Endothelial cell of umbilical vein (primary cell): ENCODE results near the gene ASB1. TPM values are rescaled to one million over a fixed set of nuclear protein-coding genes. Genes with fewer than 3 reads are reported as not detected.

Source experiments
- BruUV-seq: library from RNA; stranded (reverse); fragments of 400-500 nt; replicated peaks from 2 replicates; lab custom pipeline; 2021; lab: Mats Ljungman, UMichigan
- CTCF ChIA-PET: fragments of 300-600, 350-600 bp; sonication (Branson Sonifier 250); formaldehyde crosslinking; loops from one replicate; lab custom pipeline; 2021; ENCODE audit warnings: antibody characterized with exemption, inconsistent platforms; lab: Charles Lee
- POLR2A ChIA-PET: fragments of 300-600, 350-600 bp; sonication (Branson Sonifier 250); formaldehyde crosslinking; loops from one replicate; lab custom pipeline; 2021; ENCODE audit warnings: antibody characterized with exemption, inconsistent platforms; lab: Charles Lee
- DNase-seq: peaks from one replicate; pipeline ENCODE4 v3.0.0-alpha.2; 2011; ENCODE audit warnings: low read depth, low spot score
- FAIRE-seq: peaks from 2 replicates; lab custom pipeline; 2011; peaks lifted over from hg19 to GRCh38; lab: Jason Lieb, UNC
- H2AFZ ChIP-seq: 2 replicates; pipeline ENCODE4 v1.6.0; 2012; ENCODE audit warnings: low read depth, low read length, control low read depth, inconsistent platforms
- H3K27ac ChIP-seq: 2 replicates; pipeline ENCODE4 v1.5.1; 2011; ENCODE audit warnings: low read depth, mild to moderate bottlenecking, control low read depth, low read length, moderate library complexity; ENCODE audit not compliant: insufficient read depth
- H3K27me3 ChIP-seq, 2 experiments: 2 replicates each; pipeline versions ENCODE4 v1.6.0 to v1.6.1; 2011; ENCODE audit warnings: low read length in 2 of 2, mixed read lengths in 1 of 2; ENCODE audit not compliant: control insufficient read depth in 2 of 2, insufficient read depth in 2 of 2
- H3K36me3 ChIP-seq, 2 experiments: 2 replicates in 1 of 2; 3 replicates in 1 of 2; pipeline ENCODE4 v1.5.1; 2011; ENCODE audit warnings: low read length in 2 of 2, mild to moderate bottlenecking in 1 of 2, moderate library complexity in 1 of 2; ENCODE audit not compliant: control insufficient read depth in 2 of 2, insufficient read depth in 2 of 2; ENCODE audit errors: extremely low read depth in 1 of 2
- H3K4me1 ChIP-seq: 3 replicates; pipeline ENCODE4 v1.5.1; 2011; ENCODE audit warnings: mild to moderate bottlenecking, low read length; ENCODE audit not compliant: control insufficient read depth, insufficient read depth; ENCODE audit errors: extremely low read depth
- H3K4me2 ChIP-seq: 2 replicates; pipeline ENCODE4 v1.6.1; 2011; ENCODE audit warnings: low read length, control low read depth, mixed read lengths; ENCODE audit not compliant: insufficient read depth
- H3K4me3 ChIP-seq, 3 experiments: fragments of 200-600 bp in 1 of 3; sonication (generic), shearing (Covaris generic) in 1 of 3; replicated peaks in 1 of 3; 2 replicates each; pipeline ENCODE4 v1.5.1; 2011 to 2016; ENCODE audit warnings: control low read depth in 3 of 3, low read length in 3 of 3, mild to moderate bottlenecking in 2 of 3, inconsistent platforms in 1 of 3, low read depth in 1 of 3, moderate library complexity in 1 of 3; ENCODE audit not compliant: insufficient read depth in 1 of 3
- H3K79me2 ChIP-seq: 2 replicates; pipeline ENCODE4 v1.6.0; 2012; ENCODE audit warnings: low read length, inconsistent platforms; ENCODE audit not compliant: control insufficient read depth, insufficient read depth
- H3K9ac ChIP-seq: replicated peaks from 2 replicates; pipeline ENCODE3; 2011; ENCODE audit warnings: low read length, control low read depth; ENCODE audit not compliant: insufficient read depth; ENCODE audit errors: extremely low read depth
- H3K9me1 ChIP-seq: replicated peaks from 3 replicates; pipeline ENCODE4 v1.6.0; 2011; ENCODE audit warnings: mild to moderate bottlenecking, low read length; ENCODE audit not compliant: control insufficient read depth, insufficient read depth; ENCODE audit errors: extremely low read depth
- H3K9me3 ChIP-seq: replicated peaks from 2 replicates; pipeline ENCODE4 v1.5.1; 2012; ENCODE audit warnings: low read length, inconsistent platforms; ENCODE audit not compliant: control insufficient read depth, insufficient read depth
- H4K20me1 ChIP-seq: replicated peaks from 2 replicates; pipeline ENCODE3; 2011; ENCODE audit warnings: mild to moderate bottlenecking, low read length; ENCODE audit not compliant: control insufficient read depth, insufficient read depth; ENCODE audit errors: extremely low read depth
- CTCF ChIP-seq, 2 donors: IDR thresholded peaks; 1 replicate in 1 of 2; 2 replicates in 1 of 2; pipeline ENCODE4 v1.5.1; 2011; ENCODE audit warnings: low read length in 2 of 2, mild to moderate bottlenecking in 2 of 2, moderate library complexity in 2 of 2, control low read depth in 1 of 2, inconsistent platforms in 1 of 2, low read depth in 1 of 2; ENCODE audit not compliant: insufficient read depth in 1 of 2; ENCODE audit errors: extremely low read depth in 1 of 2
- EZH2 ChIP-seq: IDR thresholded peaks from 2 replicates; pipeline ENCODE4 v1.6.1; 2012; ENCODE audit warnings: borderline replicate concordance, low read depth, mild to moderate bottlenecking, moderate library complexity, low read length, inconsistent platforms; ENCODE audit not compliant: severe bottlenecking
- FOS ChIP-seq: IDR thresholded peaks from 2 replicates; pipeline ENCODE4 v1.6.1; 2011; ENCODE audit warnings: mild to moderate bottlenecking, low read length, moderate library complexity, borderline replicate concordance; ENCODE audit not compliant: insufficient read depth
- GATA2 ChIP-seq: IDR thresholded peaks from 2 replicates; pipeline ENCODE4 v1.7.0; 2011; ENCODE audit warnings: low read depth, mild to moderate bottlenecking, moderate library complexity, mixed read lengths, low read length; ENCODE audit not compliant: insufficient read length, insufficient read depth
- JUN ChIP-seq: IDR thresholded peaks from 2 replicates; pipeline ENCODE4 v1.6.1; 2011; ENCODE audit warnings: borderline replicate concordance, low read depth; ENCODE audit not compliant: insufficient read length, insufficient read depth
- MYC ChIP-seq: IDR thresholded peaks from one replicate; pipeline ENCODE4 v1.6.1; 2011; ENCODE audit warnings: mild to moderate bottlenecking, low read depth, low read length
- POLR2A ChIP-seq: IDR thresholded peaks from 2 replicates; pipeline ENCODE4 v1.6.1; 2012; ENCODE audit warnings: low read depth, mild to moderate bottlenecking, control low read depth, low read length
- POLR2AphosphoS5 ChIP-seq: IDR thresholded peaks from 2 replicates; pipeline ENCODE4 v1.6.1; 2012; ENCODE audit warnings: low read depth, mild to moderate bottlenecking, control low read depth, low read length, moderate library complexity; ENCODE audit not compliant: insufficient read depth
- dilution Hi-C: fragments of 300-500 bp; cut with MboI; formaldehyde crosslinking; loops from one replicate; pipeline ENCODE4 v1.15.0; 2019; ENCODE audit warnings: low sequenced_read_pairs; ENCODE audit not compliant: extremely low pct_ligation_motif_present
- intact Hi-C: fragments of 100-400 bp; cut with micrococcal nuclease; formaldehyde crosslinking; loops from one replicate; pipeline ENCODE4 v1.10.0; 2022
- polyA plus RNA-seq, 4 experiments: library from polyadenylated mRNA; depleted of rRNA in 3 of 4; stranded (reverse) in 3 of 4; unstranded in 1 of 4; fragments of >200 nt; gene quantifications; 2 replicates each; pipeline versions ENCODE4 v1.2.1 to v1.2.3, GENCODE V29; 2011 to 2012; ENCODE audit warnings: missing spikeins in 1 of 4
- total RNA-seq: library from RNA; stranded (reverse); gene quantifications from 2 replicates; pipeline ENCODE4 v1.2.3, GENCODE V29; 2021
- TF ChIP-seq, protein P1 (sequence below): IDR thresholded peaks from 2 replicates; pipeline ENCODE4 v1.6.1; 2011; ENCODE audit not compliant: insufficient read depth, insufficient read length

The ASB1 gene
- total and polyA plus RNA-seq, 2 donors (not counting 3 experiments of a cell fraction or from before 2014, with no cell fraction given): 12.3 to 16.2 TPM

GRCh38 chr2:238456449-238456848 is 29.7 kb downstream of the ASB1 start:
- TF ChIP-seq, protein P1, sequence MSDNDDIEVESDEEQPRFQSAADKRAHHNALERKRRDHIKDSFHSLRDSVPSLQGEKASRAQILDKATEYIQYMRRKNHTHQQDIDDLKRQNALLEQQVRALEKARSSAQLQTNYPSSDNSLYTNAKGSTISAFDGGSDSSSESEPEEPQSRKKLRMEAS: no peak
- no peak for TF ChIP-seq POLR2AphosphoS5
- TF ChIP-seq MYC: no peak
- TF ChIP-seq GATA2: no peak
- no peak for TF ChIP-seq POLR2A
- no peak for TF ChIP-seq EZH2
- no peak for TF ChIP-seq JUN
- TF ChIP-seq FOS: no peak
- no peak for TF ChIP-seq CTCF (IDR thresholded peaks at IDR 0.05; ENCODE audit: extremely low read depth in 1 of 2, insufficient read depth in 1 of 2, low read depth in 1 of 2, low read length in 2 of 2)
- Histone ChIP-seq H4K20me1 (no peaks in the 10 kb centered on the region), H3K79me2 (no peaks in the 10 kb centered on the region), H3K9me3 (no peaks in the 10 kb centered on the region), H3K36me3 (peaks cover 0 to 5% of the 10 kb centered on the region in 2 experiments), H3K9ac (no peak overlapping the region), H3K27ac (no peak overlapping the region), H3K27me3 (peaks cover 0 to 2% of the 10 kb centered on the region in 2 experiments), H3K4me1 (no peaks in the 10 kb centered on the region), H3K4me3 (no peak overlapping the region), H3K9me1 (no peaks in the 10 kb centered on the region), H2AFZ (no peak overlapping the region), H3K4me2 (no peak overlapping the region)
- FAIRE-seq: no peak
- dilution Hi-C loops (loop anchor here (25.0 kb wide), 1 partner anchor 94 kb away; no protein-coding TSS in a partner anchor), intact Hi-C loops (no loop called here)
- DNase-seq: no peak
- ChIA-PET CTCF (interaction anchor here (0.6 to 7.0 kb wide), 4 partner anchors 21 to 129 kb away, joined by 3 to 104 read pairs (median 4); no protein-coding TSS in a partner anchor), POLR2A (no interaction called here)
- no TSS peak for BruUV-seq
